ENCODE measurements around the gene SLC22A2.

DNA sequence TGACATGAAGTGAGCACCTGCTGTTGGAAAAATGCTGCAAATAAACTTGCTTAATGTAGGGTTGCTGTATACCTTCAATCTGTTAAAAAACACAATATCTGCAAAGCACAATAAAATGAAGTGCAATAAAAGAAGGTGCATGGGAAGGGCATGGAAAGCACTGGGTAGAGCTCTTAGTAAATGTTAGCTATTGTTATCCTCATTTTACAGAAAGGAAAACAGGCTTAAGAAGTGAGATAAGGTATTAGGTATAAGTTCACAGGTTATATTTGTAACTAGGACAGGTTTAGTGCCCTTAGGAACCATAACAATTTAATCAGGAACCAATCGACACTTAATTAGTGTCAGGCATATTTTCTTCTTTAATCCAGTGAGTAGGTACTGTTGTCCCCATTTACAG lies 36.7 kb downstream of the SLC22A2 start:
- no peak for TF ChIP-seq CTCF (IDR thresholded peaks at IDR 0.05; ENCODE audit: low read depth, low read length, missing input control)
- TF ChIP-seq, protein P1, sequence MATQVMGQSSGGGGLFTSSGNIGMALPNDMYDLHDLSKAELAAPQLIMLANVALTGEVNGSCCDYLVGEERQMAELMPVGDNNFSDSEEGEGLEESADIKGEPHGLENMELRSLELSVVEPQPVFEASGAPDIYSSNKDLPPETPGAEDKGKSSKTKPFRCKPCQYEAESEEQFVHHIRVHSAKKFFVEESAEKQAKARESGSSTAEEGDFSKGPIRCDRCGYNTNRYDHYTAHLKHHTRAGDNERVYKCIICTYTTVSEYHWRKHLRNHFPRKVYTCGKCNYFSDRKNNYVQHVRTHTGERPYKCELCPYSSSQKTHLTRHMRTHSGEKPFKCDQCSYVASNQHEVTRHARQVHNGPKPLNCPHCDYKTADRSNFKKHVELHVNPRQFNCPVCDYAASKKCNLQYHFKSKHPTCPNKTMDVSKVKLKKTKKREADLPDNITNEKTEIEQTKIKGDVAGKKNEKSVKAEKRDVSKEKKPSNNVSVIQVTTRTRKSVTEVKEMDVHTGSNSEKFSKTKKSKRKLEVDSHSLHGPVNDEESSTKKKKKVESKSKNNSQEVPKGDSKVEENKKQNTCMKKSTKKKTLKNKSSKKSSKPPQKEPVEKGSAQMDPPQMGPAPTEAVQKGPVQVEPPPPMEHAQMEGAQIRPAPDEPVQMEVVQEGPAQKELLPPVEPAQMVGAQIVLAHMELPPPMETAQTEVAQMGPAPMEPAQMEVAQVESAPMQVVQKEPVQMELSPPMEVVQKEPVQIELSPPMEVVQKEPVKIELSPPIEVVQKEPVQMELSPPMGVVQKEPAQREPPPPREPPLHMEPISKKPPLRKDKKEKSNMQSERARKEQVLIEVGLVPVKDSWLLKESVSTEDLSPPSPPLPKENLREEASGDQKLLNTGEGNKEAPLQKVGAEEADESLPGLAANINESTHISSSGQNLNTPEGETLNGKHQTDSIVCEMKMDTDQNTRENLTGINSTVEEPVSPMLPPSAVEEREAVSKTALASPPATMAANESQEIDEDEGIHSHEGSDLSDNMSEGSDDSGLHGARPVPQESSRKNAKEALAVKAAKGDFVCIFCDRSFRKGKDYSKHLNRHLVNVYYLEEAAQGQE (IDR thresholded peaks at IDR 0.05): no peak
- TF ChIP-seq SP1 (IDR thresholded peaks at IDR 0.05): no peak
- TF ChIP-seq JUND (IDR thresholded peaks at IDR 0.05): no peak
- TF ChIP-seq YY1 (IDR thresholded peaks at IDR 0.05): no peak
- TF ChIP-seq TAF1 (conservative IDR thresholded peaks at IDR 0.05): no peak
- no peak for TF ChIP-seq ZBTB33 (IDR thresholded peaks at IDR 0.05)
- TF ChIP-seq MAX (IDR thresholded peaks at IDR 0.05): no peak
- no peak for TF ChIP-seq RAD21 (IDR thresholded peaks at IDR 0.05)
- TF ChIP-seq FOXA1 (IDR thresholded peaks at IDR 0.05): no peak
- no peak for TF ChIP-seq GABPA (IDR thresholded peaks at IDR 0.05 in 1 of 2, conservative IDR thresholded peaks at IDR 0.05 in 1 of 2)
- no peak for TF ChIP-seq HNF4G (IDR thresholded peaks at IDR 0.05)
- TF ChIP-seq HNF4A (conservative IDR thresholded peaks at IDR 0.05): no peak
- TF ChIP-seq EGR1 (IDR thresholded peaks at IDR 0.05; ENCODE audit: low read depth in 2 of 2): no peak

All from liver (tissue), 3 donors.